Thyroid gland (tissue), 4 donors: ENCODE results near the gene DHRS7B.

Source experiments
- CTCF ChIP-seq, 6 experiments: fragments of 200-600 bp in 3 of 6; fragments of 450-650 bp in 3 of 6; sonication (generic) in 3 of 6; IDR thresholded peaks; one replicate each; pipeline ENCODE4 v1.5.1; 2016 to 2019; ENCODE audit warnings: antibody characterized with exemption in 6 of 6, mild to moderate bottlenecking in 2 of 6, inconsistent platforms in 1 of 6, moderate library complexity in 1 of 6
- POLR2A ChIP-seq, 2 donors: fragments of 450-650 bp; IDR thresholded peaks; one replicate each; pipeline ENCODE4 v1.6.1; 2017; ENCODE audit warnings: antibody characterized with exemption in 2 of 2, mild to moderate bottlenecking in 2 of 2, moderate library complexity in 1 of 2

- no peak for TF ChIP-seq POLR2A (IDR thresholded peaks at IDR 0.05)
- no peak for TF ChIP-seq CTCF (IDR thresholded peaks at IDR 0.05)
Observed at GRCh38 chr17:21089145-21089544, 37.6 kb upstream of the DHRS7B start.
